HG03342 (cell line): ENCODE results near the gene TMEM54.

Experiments used
- ATAC-seq: cut with Tn5 transposase; IDR thresholded peaks from one replicate; pipeline ENCODE4 v1.9.1; 2021; ENCODE audit warnings: mild to moderate bottlenecking, moderate library complexity; ENCODE audit not compliant: unreplicated experiment

The TMEM54 gene

GRCh38 chr1:32895325-32896215 lies 5.6 kb downstream of the TMEM54 start:
- ATAC-seq: no peak

DNA sequence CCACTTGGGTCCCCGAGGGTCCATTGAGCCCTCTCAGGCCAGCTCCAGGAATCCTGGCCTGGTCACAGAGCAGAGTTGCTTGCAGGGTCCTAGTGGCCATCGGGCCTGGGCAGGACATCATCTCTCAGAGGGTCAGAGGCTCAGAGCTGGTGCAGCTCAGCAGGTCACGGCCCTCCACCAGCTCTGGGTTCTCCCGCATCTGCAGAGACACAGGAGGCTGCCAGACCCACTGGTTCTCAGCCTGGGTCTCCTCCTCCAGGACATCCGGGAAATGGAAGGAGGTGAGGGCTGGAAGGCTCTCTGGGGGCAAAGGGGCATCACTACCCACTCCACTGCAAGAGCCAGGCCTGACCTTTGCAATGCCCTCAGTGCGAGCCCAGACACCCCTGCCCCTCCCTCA lies 6.5 kb downstream of the TMEM54 start:
- ATAC-seq: no peak

DNA sequence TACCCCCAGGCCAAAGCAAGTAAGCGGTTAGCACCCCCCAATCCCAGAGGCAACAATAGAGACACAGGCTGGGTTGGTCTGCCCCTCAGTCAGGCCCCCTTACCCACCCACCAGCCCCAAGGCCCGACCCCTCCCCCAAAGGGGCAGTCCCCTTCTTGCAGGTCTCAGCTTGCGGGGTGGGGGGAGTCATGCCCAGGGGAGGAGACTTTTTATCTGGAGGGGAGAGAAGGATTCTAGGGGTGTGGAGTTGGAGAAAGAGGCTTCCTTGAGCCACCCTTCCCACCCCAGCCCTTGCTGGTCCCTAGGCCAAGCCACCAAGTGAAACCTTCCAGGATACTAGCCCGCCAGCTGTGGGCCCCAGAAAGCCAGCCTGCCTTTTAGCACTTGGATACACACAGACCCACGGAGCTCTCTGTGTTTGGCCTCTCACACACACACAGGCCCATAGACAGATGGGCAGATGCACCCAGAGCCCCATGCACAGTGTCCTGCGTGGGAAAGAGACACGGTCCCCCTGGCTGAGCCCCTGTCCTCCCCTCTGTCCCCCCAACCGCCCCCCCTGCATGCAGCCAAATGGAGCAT lies 7.1 kb downstream of the TMEM54 start:
- ATAC-seq: no peak

- ATAC-seq: no peak
Measured at GRCh38 chr1:32893198-32894018, 7.8 kb downstream of the TMEM54 start.

GRCh38 chr1:32892368-32893197 lies 8.6 kb downstream of the TMEM54 start:
- no peak for ATAC-seq

- no peak for ATAC-seq
Measured at GRCh38 chr1:32891630-32892029, 9.6 kb downstream of the TMEM54 start.

- ATAC-seq: no peak
Measured at GRCh38 chr1:32891241-32891570, 10.0 kb downstream of the TMEM54 start.

GRCh38 chr1:32890516-32891240 lies 10.5 kb downstream of the TMEM54 start:
- ATAC-seq: no peak

DNA sequence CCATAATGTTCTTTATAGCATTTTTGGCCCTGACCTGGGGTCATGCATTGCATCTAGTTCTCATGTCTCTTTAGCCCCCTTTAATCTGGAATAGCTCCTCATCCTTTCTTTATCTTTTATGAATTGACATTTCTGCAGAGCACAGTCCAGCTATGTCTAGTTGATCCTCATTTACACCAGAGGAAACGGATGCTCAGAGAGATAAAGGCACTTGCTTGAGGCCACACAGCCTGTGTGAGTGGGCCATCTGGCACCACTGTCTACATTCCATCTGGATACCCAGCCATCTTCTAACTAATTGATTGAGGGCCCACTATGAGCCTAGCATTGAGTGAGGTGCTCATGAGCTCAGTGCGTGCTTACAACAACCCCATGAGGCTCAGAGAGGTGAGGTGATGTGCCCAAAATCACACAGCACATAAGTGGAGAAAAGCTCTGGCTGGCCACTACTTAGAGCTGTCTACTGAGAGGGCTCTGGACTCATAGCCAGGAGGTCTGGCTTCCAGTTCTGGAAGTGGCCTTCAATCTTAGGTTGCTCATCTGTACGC lies 11.4 kb downstream of the TMEM54 start:
- ATAC-seq: no peak

GRCh38 chr1:32888677-32889420 lies 12.3 kb downstream of the TMEM54 start:
- no peak for ATAC-seq

- ATAC-seq: no peak
Measured at GRCh38 chr1:32888134-32888533, 13.1 kb downstream of the TMEM54 start.

GRCh38 chr1:32887623-32888022 lies 13.6 kb downstream of the TMEM54 start:
- no peak for ATAC-seq

GRCh38 chr1:32886828-32887414 lies 14.3 kb downstream of the TMEM54 start:
- ATAC-seq: no peak

DNA sequence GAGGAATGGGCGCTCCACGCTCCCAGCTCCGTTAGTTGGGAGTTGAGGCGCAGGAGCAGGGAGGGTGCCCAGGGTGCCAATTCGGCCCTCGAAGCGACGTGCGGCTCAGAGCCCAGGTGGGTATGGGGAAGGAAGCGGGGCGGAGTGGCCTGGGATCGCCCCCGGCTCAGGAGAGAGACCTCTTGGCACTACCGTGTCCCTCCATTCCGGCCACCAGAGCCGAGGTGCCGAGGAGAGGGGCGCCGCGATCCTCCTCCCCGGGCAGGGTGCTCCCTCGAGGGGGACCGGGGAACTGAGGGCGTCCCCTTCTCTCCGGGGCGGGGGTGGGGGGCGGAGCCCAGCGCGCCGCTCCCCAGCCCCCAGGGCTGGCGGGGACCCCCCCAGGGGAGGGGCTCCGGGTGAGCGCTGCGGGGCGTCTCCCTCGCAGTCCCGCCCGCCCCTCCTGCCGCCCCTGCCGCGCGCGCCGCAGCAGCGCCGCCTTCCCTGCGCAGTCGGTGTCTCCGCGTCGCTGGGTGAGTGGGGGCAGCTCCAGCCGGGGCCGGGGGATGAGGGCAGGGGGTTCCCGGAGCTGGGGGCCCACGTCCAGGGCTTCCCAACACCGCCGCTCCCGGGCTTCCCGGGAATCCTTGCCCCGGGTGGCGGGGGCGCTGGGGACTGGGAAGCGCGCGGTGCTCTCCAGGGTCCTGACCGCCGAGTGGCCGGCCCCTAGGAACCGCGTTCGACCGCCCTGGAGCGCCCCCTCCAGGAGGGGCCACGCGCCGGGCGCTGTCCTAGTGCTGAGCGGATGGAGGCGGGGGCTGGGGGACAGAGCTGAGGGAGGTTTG lies 15.0 kb downstream of the TMEM54 start, which contains the start of gene HPCA:
Gene HPCA (plus strand): TSS at position 488 of the 824 bp plus-strand sequence. CDS start 2,408 bp downstream, outside the sequence.
- ATAC-seq: no peak

DNA sequence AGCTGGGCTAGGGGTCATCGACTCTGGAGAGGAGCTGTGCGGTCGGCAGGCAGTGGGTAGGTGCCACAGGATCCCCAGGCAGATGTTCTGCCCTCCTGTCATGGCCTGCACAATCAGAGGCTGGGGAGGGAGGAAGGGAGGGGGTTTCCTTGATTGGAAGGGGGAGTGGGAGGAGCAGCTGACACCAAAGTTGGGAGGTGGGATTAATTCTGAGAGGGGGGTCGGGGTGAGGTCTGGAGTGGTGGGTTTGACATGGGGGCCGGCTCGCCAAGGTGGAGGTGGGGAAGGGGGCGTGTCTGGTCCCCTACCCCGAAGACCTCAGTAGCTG lies 15.5 kb downstream of the TMEM54 start:
- no peak for ATAC-seq

DNA sequence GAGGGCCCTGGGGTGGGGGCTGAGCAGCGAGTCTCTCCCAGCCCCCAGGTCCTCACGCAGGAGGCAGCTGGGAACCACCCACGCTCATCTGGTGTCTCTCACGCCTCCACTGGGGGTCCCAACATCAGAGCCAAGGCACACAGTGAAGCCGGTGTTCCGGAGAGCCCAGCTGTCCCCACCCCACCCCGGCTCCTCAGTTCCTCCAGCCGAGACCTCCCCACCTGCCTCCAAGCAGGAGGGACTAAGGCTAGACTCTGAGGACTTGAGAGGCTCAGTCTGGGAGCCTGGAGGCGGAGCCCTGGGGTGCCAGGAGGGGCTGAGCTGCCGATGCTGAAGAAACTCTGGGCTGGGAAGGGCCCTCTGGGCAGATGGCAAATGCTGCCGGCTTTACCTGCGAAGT lies 16.5 kb downstream of the TMEM54 start:
- no peak for ATAC-seq

GRCh38 chr1:32884032-32884372 lies 17.2 kb downstream of the TMEM54 start:
- ATAC-seq: no peak
